A549 treated with DMSO at 1 μM for 4 hours (cell line): ENCODE results near the gene PKD2. TPM values are rescaled to one million over a fixed set of nuclear protein-coding genes. Genes with fewer than 3 reads are reported as not detected.

Source experiments
- total RNA-seq: library from RNA; stranded (reverse); fragments of 200-300 nt; extraction: Qiagen RNA extraction; gene quantifications from 5 replicates; pipeline ENCODE4 v1.2.3, GENCODE V29; 2022; ENCODE audit warnings: low read depth

The PKD2 gene
- 16.7 to 26.3 TPM (median 22.9 TPM) in 5 replicates for total RNA-seq

GRCh38 chr4:88007304-88008121 is at the start of gene PKD2:
Gene PKD2 (plus strand): TSS chr4:88007635. CDS start chr4:88007734, 99 bp downstream.

GRCh38 chr4:87975466-87975865 is 32.0 kb upstream of the PKD2 start, which contains the start of gene SPP1:
Gene SPP1 (plus strand): TSS chr4:87975714. CDS start chr4:87976896, 1,182 bp downstream.

Other genes starting within 250 kb of the PKD2 start
- gene IBSP, start 208.1 kb upstream of the PKD2 start, total RNA-seq: not detected in 5 replicates
- not detected in 5 replicates for gene MEPE, start 174.7 kb upstream of the PKD2 start, total RNA-seq
- gene SPP1, start 31.9 kb upstream of the PKD2 start, total RNA-seq: 164 to 250 TPM (median 177 TPM) in 5 replicates
- gene ABCG2, start 151.0 kb downstream of the PKD2 start, total RNA-seq: 22.0 to 27.1 TPM (median 22.7 TPM) in 5 replicates